Large intestine (tissue), 3 donors: Measurements from ENCODE around the gene PCBP3. TPM values are rescaled to one million over a fixed set of nuclear protein-coding genes. Genes with fewer than 3 reads are reported as not detected.

Experiments used
- DNase-seq, 2 donors: peaks; one replicate each; pipeline versions ENCODE4 v3.0.0 to v3.0.0-alpha.2; 2013
- H3K27ac ChIP-seq: one replicate; pipeline ENCODE4 v1.5.1; 2013; ENCODE audit warnings: low read length
- H3K27me3 ChIP-seq: 2 replicates; pipeline ENCODE4 v1.6.1; 2013; ENCODE audit warnings: low read length; ENCODE audit not compliant: control insufficient read depth, insufficient read depth
- H3K36me3 ChIP-seq: 2 replicates; pipeline ENCODE4 v1.6.1; 2013; ENCODE audit warnings: low read length; ENCODE audit not compliant: control insufficient read depth, insufficient read depth
- H3K4me1 ChIP-seq: one replicate; pipeline ENCODE4 v1.6.1; 2013; ENCODE audit warnings: low read length; ENCODE audit not compliant: control insufficient read depth, insufficient read depth
- H3K4me3 ChIP-seq: one replicate; pipeline ENCODE4 v1.5.1; 2013; ENCODE audit warnings: low read length
- H3K9me3 ChIP-seq: one replicate; pipeline ENCODE4 v1.6.1; 2013; ENCODE audit warnings: mild to moderate bottlenecking, low read depth, low read length, moderate library complexity; ENCODE audit not compliant: control insufficient read depth
- WGBS: methylation state at CpG from one replicate; pipeline ENCODE4 v1.1.5; 2013; ENCODE audit warnings: low lambda C conversion rate; ENCODE audit not compliant: insufficient coverage; 5-methylcytosine and 5-hydroxymethylcytosine counted together
- polyA plus RNA-seq: library from polyadenylated mRNA; unstranded; fragments of 120-200 nt; gene quantifications from one replicate; pipeline ENCODE4 v1.2.1, GENCODE V29; 2013

PCBP3 gene
- polyA plus RNA-seq, 1 donor, result 7.4 TPM

DNA sequence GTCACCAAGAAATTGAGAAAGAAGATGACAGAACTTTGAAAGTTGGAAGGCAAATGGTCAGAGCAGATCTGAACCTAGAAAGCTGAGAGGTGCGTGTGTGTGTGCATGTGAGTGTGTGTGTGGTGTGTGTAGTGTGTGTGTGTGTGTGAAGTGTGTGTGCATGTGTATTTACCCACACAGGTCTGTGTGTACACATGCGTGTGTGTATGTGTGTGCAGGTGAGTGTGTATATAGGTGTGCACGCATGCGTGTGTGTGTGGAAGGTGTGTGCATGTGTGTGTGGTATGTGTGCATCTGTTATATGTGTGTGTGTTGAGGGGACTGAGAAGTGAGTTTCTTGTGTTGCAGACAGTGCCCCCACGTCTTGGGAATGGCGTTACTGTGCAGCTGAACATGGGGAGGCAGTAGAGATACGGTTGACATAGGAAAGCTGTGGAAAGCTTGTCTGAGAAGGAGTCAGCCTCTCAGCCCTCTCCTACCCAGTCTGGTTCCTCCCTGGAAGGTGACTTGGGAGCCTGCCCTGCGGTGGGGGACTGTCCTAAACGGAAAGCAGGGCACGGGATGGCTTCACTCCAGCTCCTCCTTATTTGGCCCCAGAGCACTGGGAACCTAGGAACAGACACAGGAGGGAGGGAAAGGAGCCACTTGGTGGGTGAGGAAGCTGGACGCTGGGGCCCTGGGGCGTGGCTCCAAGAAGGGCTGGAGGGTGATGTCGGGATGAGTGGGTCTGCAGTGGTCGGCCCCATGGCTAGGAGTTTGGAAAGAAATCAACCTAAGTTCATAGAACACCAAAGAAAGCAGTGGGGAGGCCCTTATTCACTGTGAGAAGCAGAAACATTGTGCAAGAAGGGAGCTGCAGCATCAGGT lies 97.2 kb downstream of the PCBP3 start:
- Histone ChIP-seq H3K27ac (no peak overlapping the region), H3K27me3 (no peaks in the 10 kb centered on the region), H3K4me1 (no peaks in the 10 kb centered on the region), H3K36me3 (no peaks in the 10 kb centered on the region), H3K4me3 (no peak overlapping the region), H3K9me3 (no peaks in the 10 kb centered on the region)
- WGBS, result no CpG with 5 or more reads among the region's 14 CpGs
- DNase-seq, result no peak

GRCh38 chr21:45741691-45742090 lies 98.2 kb downstream of the PCBP3 start:
- Histone ChIP-seq H3K36me3 (no peaks in the 10 kb centered on the region), H3K4me1 (no peaks in the 10 kb centered on the region), H3K4me3 (no peak overlapping the region), H3K9me3 (no peaks in the 10 kb centered on the region), H3K27me3 (no peaks in the 10 kb centered on the region), H3K27ac (no peak overlapping the region)
- no CpG with 5 or more reads among the region's 6 CpGs for WGBS
- DNase-seq, result no peak

- H3K36me3 ChIP-seq, result no peaks in the 10 kb centered on the region
- WGBS, result 86% methylated on average over 4 of the region's 7 CpGs
- no peaks in the 10 kb centered on the region for H3K27me3 ChIP-seq
- no peak overlapping the region for H3K27ac ChIP-seq
- H3K9me3 ChIP-seq, result no peaks in the 10 kb centered on the region
- H3K4me1 ChIP-seq, result no peaks in the 10 kb centered on the region
- no peak for DNase-seq
- H3K4me3 ChIP-seq, result no peak overlapping the region
These were observed 98.7 kb downstream of the PCBP3 start for GRCh38 chr21:45742247-45742646.

- H3K4me1 ChIP-seq, result no peaks in the 10 kb centered on the region
- no peak for DNase-seq
These were observed 101.7 kb downstream of the PCBP3 start for GRCh38 chr21:45745256-45745655.

DNA sequence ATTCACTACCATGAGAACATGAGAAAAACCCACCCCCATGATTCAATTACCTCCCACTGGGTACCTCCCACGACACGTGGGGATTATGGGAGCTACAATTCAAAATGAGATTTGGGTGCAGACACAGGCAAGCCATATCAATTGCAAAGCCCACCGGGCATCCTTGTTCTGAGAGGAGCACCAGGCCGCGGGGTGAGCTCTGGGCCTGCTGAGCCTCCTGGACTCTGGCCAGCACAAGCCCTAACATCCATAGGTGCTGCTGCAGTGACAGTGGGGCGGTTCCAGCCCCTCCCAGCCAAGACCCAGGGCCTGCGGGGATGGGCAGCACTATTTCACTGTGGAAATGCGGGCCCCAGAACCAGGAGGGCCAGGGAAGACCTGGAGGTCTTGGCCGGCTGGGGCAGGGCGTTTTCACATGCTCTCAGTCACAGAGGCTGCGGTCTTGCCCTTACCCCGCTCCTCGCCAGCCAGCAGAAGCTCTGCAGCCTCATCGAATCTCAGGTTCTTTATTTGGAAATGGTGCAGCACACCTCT lies 103.8 kb downstream of the PCBP3 start:
- H3K4me1 ChIP-seq, result no peaks in the 10 kb centered on the region
- H3K27me3 ChIP-seq, result no peaks in the 10 kb centered on the region
- no CpG with 5 or more reads among the region's 14 CpGs for WGBS
- H3K27ac ChIP-seq, result peak overlapping the region; percentile 12
- no peak for DNase-seq
- H3K9me3 ChIP-seq, result no peaks in the 10 kb centered on the region
- no peaks in the 10 kb centered on the region for H3K36me3 ChIP-seq
- H3K4me3 ChIP-seq, result no peak overlapping the region

More at GRCh38 chr21:45745256-45745655, 101.7 kb downstream of the PCBP3 start:
- no peaks in the 10 kb centered on the region for H3K36me3 ChIP-seq
- WGBS, result no CpG with 5 or more reads among the region's 7 CpGs
- H3K4me3 ChIP-seq, result no peak overlapping the region
- H3K27me3 ChIP-seq, result no peaks in the 10 kb centered on the region
- no peaks in the 10 kb centered on the region for H3K9me3 ChIP-seq
- H3K27ac ChIP-seq, result no peak overlapping the region

DNA sequence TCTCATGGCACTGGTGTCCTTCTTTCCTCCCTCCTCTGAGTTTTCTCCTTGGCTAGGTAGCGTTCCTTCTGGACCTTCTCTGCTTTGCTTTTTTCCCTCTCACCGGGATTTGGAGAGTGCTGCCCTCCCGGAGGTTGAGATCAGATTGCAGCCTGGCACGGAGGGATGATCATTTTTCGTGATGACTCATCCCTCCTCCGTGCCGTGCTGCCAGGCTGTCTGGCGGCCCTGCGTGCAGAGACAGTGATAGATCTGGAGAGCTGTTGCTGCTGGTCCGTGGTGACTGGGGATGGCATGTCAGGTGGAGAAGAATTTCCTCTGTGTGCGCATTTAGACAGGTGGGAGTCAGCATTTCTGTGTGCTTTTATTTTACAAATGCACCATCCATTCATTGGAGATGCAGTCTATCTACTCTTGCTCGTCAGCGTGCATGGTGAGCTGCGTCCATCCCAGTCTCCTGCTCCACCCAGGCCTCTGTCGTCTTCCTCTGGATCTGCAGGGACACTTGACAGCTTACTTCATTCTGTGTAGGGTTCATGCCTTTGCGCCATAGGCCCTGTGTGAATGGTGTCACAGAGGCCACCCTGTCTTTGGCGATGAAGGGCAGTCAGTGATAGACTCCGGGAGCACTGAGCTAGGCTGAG lies 104.4 kb downstream of the PCBP3 start:
- no peak for DNase-seq
- H3K4me3 ChIP-seq, result no peak overlapping the region
- peak overlapping the region; percentile 33 for H3K27ac ChIP-seq

DNA sequence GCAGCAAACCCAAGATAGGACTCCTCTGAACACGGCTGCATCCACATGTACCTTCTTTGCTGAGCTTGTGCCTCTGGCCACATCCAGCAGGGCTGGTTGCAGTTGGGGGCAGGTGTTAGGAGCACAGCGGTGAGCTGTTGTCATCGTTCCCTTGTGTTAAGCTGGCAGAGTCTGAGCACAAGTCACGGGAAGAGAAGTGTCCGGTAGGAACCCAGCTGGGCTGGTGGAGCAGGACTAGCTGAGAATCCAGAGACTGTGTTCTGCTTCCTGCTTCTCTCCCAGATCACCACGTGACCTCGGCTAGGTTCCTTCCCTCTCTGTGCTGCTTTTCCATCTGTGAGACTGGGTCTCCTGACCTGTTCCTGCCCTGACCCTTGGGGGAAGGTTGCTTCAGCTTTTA lies 105.1 kb downstream of the PCBP3 start:
- Histone ChIP-seq H3K4me1 (no peaks in the 10 kb centered on the region), H3K9me3 (no peaks in the 10 kb centered on the region), H3K27me3 (no peaks in the 10 kb centered on the region), H3K27ac (peak overlapping the region; percentile 33), H3K4me3 (no peak overlapping the region), H3K36me3 (no peaks in the 10 kb centered on the region)
- no CpG with 5 or more reads among the region's 7 CpGs for WGBS
- no peak for DNase-seq

More for the DNA sequence above, 104.4 kb downstream of the PCBP3 start:
- H3K27me3 ChIP-seq, result no peaks in the 10 kb centered on the region
- H3K9me3 ChIP-seq, result no peaks in the 10 kb centered on the region
- no peaks in the 10 kb centered on the region for H3K4me1 ChIP-seq
- H3K36me3 ChIP-seq, result no peaks in the 10 kb centered on the region
- no CpG with 5 or more reads among the region's 18 CpGs for whole genome bisulfite sequencing

DNA sequence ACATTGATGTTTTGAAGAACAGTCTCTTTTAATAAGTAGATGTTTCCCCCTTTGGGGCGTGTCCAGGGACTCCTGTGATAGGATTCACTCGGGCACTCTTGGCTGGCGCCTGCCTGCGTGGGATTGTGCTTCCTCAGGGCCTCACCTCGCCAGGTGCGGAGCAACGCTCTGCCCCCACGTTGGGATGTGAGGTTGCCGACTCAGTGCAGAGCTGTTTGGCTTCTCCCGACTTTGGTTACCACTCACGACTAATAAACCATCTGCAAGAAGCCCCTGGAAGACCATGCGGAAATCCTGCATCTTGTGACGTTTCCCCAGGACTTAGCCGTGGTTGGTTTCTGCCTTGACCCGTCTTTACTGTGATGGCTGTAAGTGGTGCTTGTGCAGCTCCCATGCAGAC lies 106.4 kb downstream of the PCBP3 start:
- Histone ChIP-seq H3K36me3 (no peaks in the 10 kb centered on the region), H3K9me3 (no peaks in the 10 kb centered on the region), H3K4me3 (no peak overlapping the region), H3K27ac (no peak overlapping the region), H3K4me1 (no peaks in the 10 kb centered on the region), H3K27me3 (no peaks in the 10 kb centered on the region)
- no CpG with 5 or more reads among the region's 15 CpGs for WGBS
- DNase-seq, result no peak

DNA sequence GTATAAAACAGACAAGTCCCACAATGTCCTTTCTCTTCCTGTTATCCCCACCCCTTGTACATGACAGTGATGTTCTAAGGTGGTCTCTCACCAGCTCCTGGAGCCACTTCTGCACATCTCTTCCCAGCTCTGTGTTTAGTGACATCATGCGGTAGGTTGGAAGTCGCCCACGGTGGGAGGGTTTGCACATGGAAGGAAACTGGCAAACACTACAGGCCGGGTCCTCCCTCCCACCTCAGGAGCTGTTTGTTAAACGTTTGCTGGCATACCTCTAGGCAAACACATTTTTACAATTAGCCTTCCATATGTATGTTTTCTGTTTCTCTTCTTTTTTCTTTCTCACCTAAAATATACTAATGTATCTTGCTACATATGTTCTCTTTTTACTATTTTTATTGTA lies 107.4 kb downstream of the PCBP3 start:
- Histone ChIP-seq H3K4me3 (no peak overlapping the region), H3K27ac (no peak overlapping the region), H3K4me1 (no peaks in the 10 kb centered on the region), H3K27me3 (no peaks in the 10 kb centered on the region), H3K36me3 (no peaks in the 10 kb centered on the region), H3K9me3 (no peaks in the 10 kb centered on the region)
- WGBS, result 14% methylated on average over 1 of the region's 5 CpGs
- no peak for DNase-seq

DNA sequence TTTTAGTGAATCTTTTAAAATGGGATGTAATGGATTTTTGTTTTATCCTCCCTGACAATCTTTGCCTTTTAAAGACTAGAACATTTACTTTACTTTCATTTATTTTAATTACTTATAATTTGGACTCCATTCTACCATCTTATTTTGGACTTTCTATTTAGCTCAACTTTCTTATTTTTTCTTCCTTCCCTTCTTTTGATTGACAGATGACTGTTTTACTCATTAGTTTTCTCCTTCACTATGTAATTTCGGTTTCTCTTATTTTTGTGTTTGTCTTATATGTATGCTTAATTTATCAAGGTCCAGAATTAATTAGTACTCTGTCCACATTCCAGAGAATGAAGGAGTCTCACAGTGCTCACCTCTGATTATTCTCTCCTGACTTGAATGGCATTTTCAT lies 109.9 kb downstream of the PCBP3 start:
- no peaks in the 10 kb centered on the region for H3K4me1 ChIP-seq
- WGBS, result 86% methylated on average over 1 of the region's 1 CpG

More for the DNA sequence above, 109.9 kb downstream of the PCBP3 start:
- Histone ChIP-seq H3K36me3 (no peaks in the 10 kb centered on the region), H3K4me3 (no peak overlapping the region), H3K9me3 (no peaks in the 10 kb centered on the region), H3K27me3 (no peaks in the 10 kb centered on the region), H3K27ac (no peak overlapping the region)
- no peak for DNase-seq
